ENCODE measurements around the gene AP4S1.
"Not testable (repeated sequence)": the region's sequence is repeated elsewhere in the genome, so short reads cannot be mapped to it uniquely, and the experiment has no call there.

AP4S1 gene

GRCh38 chr14:31090883-31091764 is 65.7 kb downstream of the AP4S1 start:
- no peak for DNase-seq

DNA sequence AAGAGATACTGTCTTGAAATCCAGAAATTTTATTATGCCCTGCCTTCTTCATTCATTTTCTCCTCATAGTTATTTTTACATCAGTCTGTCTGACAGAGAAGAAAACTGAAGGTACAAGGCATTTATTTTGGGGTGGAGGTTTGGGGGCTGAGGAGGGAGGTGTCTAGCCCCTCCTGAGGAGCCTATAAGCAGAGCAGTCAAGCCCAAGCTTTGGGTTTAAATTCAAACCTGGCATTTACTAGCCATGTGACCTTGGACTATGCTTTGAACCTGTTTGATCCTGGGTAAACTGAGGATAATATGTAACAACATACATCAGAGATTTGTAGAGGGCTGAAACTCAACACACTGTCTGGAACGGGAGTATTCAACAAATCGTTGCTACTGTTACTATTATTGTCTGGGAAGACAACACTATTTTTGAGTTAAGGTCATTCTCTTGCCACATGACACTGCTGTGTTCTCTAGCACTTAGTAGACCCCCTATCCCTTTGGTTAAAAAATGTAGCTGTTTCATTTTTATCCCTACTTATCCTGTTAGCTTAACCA is 66.8 kb downstream of the AP4S1 start:
- DNase-seq, result no peak

- not testable (repeated sequence) for DNase-seq
Observed at GRCh38 chr14:31093884-31094839, 68.7 kb downstream of the AP4S1 start.

GRCh38 chr14:31095817-31096216 is 70.4 kb downstream of the AP4S1 start:
- DNase-seq, result not testable (repeated sequence)

DNA sequence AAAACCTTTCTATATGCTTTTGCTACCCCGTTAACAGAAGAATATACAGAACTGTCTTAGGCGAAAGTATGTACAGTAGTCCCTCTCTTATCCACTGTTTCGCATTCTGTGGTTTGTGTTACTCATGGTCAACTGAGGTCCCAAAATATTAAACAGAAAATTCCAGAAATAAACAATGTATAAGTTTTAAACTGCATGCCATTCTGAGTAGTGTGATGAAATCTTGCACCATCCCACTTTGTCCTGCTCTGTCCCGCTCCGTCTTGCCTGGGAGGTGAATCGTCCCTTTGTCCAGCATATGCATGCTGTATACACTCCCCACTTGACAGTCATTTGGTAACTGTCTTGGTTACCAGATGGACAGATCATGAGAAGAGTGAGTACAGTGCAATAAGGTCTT is 70.8 kb downstream of the AP4S1 start:
- no peak for DNase-seq

- DNase-seq, result no peak
Observed at GRCh38 chr14:31097081-31097480, 71.6 kb downstream of the AP4S1 start.

GRCh38 chr14:31106768-31107167 is 81.3 kb downstream of the AP4S1 start:
- no peak for DNase-seq

GRCh38 chr14:31109257-31109656 is 83.8 kb downstream of the AP4S1 start:
- DNase-seq, result no peak

DNA sequence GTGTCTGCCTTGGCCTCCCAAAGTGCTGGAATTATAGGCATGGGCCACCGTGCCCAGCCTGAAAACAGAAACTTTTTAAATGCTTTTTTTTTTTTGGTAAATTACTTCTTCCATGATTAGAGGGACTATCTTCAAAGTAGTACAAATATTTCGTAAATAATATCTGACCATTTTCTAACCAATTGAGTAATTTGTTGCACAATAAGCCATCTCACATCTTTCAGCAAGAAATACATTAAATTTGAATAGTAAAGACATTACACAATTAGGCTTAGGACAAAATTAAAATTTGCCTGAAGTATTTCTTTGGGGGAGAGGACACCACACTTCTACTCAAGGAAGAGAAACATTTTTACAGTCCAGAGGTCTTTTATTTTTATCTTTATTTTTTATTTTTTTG is 85.4 kb downstream of the AP4S1 start:
- DNase-seq, result no peak

DNA sequence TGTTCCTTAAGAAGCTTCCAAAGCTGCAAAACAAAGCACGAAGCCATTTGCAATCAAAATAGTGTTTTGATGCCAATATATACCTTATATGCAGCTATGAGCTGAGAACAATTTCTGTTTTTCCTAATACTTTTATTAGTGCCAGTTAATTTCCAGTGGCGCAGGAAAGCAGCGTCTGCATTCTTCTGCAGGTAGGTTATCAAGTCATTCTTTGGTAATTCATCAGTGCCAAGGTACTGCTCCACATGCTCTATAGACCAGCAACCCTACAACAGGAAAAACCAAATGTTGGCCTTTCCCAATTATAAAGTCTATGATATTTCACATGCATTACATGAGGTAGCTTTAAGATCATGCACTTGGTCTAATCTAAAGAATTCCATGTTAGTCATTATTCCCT is 88.3 kb downstream of the AP4S1 start:
- no peak for DNase-seq

DNA sequence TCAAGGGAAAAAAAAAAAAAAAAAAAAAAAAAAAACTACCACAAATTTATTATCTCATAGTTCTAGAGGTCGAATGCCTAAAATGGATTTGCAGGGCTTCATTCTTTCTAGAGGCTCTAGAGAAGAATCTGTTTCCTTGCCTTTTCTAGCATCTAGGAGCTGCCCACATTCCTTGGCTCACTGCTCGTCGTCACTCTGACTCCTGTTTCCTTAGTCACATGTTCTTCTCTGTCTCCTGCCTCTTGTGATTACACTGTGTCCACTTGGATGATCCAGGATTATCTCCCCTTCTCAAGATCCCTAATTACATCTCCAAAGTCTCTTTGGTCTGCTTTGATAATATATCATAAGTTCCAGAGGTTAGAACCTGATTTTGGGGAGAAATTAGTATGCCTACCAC is 93.4 kb downstream of the AP4S1 start:
- DNase-seq, result no peak

- no peak for DNase-seq
Observed at GRCh38 chr14:31122098-31122611, 96.7 kb downstream of the AP4S1 start.

DNA sequence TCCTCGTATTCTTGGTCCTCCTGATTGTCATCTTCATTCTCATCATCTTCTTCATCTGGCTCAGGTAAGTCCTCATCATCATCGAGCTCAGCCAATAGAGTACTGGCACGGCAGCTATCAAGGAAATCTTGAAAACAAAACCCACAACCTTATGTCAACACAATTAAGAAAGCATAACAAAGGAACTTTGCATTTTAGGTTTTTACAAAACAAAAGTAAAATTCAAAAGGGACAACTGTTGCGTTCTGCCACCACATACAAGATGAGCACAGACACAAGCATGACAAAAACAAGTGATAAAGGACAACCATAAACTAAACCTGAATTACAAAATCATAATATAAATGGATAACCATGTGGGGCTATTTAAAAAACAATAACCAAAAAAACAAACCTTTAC is 97.5 kb downstream of the AP4S1 start:
- no peak for DNase-seq

DNA sequence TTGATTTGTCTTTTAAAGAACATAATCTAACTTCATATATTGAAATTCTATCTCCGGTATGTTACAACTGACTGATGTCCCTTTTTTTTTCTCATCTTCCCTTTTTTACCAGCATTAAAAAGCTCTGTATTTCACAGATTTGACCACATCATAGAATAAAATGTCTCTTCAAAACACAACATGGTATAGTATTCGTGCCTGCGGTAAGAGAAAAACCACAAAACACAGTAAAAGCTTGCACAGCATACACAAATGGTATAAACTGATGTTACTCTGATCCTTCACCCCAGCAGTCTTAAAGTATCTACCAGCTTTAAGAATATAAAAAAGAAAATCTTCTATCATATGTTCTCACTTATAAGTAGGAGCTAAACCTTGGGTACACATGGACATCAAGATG is 98.7 kb downstream of the AP4S1 start:
- DNase-seq, result no peak

GRCh38 chr14:31125231-31125630 is 99.8 kb downstream of the AP4S1 start:
- DNase-seq, result no peak

DNA sequence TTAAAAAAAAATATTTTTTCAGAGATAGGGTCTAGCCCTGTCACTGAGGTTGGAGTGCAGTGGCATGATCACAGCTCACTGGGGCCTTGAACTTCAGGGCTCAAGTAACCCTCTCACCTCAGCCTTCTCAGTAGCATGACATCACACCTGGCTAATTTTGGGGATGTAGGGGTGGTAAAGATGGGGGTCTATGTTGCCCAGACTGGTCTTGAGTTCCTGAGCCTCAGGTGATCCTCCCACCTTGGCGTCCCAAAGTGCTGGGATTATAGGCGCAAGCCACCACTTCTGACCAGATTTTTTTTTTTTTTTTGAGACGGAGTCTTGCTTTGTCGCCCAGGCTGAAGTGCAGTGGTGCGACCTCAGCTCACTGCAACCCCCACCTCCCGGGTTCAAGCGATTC is 101.2 kb downstream of the AP4S1 start:
- no peak for DNase-seq

GRCh38 chr14:31127690-31128089 is 102.2 kb downstream of the AP4S1 start:
- DNase-seq, result no peak

DNA sequence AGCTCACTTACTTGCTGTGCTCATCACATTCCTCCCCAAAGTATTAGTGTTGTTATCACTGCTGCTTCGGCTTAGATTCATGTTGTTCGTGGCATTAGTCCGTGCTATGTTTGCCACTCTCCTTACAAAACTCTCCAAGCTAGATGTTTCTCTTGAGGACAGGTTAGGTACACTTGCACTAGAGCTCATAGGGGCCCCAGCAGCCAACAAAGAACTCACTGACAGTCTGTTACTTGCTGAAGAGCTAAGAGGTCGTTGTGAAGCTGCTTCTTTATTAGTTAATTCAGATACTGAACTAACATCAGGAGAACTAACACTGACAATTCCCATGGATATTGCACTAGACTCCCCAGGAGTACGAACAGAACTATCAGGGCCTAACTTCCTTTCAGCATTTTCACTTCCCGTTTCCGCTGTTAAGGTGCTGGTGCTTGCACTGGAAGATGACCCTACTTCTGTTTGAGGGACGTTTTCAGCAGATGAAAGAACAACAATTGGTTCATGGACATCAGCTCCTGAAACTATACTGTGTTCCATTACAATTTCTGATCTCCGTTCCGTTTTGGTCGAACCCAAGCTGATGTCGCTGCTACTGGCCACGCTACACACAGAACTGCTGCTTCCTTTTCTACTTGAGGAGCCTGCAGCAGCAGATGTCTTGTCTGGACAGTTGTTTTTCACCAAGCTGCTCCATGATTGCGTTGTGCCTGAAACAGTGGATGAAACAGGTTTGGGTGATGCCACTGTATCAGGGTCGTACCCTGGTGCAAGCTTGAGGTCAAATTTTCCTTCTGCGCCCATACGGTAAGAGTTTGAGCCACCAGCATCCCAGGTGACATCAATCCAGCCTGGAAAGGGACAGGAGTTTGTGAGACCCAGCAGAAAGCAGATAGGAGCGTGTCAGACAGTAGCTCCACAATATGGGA is 103.4 kb downstream of the AP4S1 start:
- no peak for DNase-seq

- no peak for DNase-seq
Observed at GRCh38 chr14:31133133-31133532, 107.7 kb downstream of the AP4S1 start.

DNA sequence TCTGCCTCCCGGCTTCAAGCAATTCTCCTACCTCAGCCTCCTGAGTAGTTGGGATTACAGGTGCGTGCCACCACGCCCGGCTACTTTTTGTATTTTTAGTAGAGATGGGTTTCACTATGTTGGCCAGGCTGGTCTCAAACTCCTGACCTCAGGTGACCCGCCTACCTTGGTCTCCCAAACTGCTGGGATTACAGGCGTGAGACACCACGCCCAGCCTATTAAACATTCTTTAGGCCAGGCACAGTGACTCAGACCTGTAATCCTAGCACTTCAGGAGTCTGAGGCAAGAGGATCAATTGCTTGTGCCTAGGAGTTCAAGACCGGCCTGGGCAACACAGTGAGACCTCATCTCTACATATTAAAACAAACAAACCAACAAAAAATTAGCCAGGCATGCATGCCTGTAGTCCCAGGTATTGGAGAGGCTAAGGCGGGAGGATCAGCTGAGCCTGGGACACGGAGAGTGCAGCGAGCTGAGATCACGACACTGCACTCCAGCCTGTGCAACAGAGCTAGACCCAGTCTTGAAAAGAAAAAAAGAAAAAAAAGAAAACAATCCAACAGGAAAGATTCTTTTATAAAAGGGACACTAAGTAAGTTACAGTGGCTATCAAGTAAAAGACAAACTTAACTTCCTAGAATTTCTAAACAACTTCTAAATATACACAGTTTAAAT is 111.9 kb downstream of the AP4S1 start:
- no peak for DNase-seq

- DNase-seq, result no peak
Observed at GRCh38 chr14:31138301-31138700, 112.9 kb downstream of the AP4S1 start.

All from stimulated activated CD4-positive, alpha-beta T cell treated with anti-CD3 and anti-CD28 coated beads, Interleukin-1b, Interleukin-23, amount 100 ng/mL, for 48 hours (primary cell).